ENCODE data around the gene PLOD2.
"Not testable (repeated sequence)": the region's sequence is repeated elsewhere in the genome, so short reads cannot be mapped to it uniquely, and the experiment has no call there.

PLOD2 gene

DNA sequence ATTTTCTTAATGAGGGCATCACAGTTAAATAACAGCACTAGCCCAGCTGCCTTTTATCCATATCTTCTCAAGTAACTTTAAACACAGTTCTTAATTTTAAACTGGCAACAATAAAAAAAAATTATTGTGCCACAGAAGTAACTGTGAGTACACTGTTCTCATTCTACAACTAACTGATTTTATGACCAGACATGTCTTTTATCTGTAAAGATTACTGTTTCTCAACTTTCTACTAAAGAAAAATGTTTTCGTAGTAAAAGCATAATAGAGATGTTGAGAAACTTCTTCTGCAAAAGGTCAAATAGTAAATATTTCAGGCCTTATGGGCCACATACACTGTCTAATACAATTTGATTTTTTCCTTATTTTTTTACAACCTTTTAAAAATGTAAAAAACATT, 32.0 kb downstream of the PLOD2 start:
- Histone ChIP-seq H3K36me3 (ENCODE audit: insufficient read depth, low read length) (peaks cover 24% of the 10 kb centered on the region), H3K79me2 (ENCODE audit: control insufficient read depth, insufficient read depth, low read length, unreplicated experiment) (peaks cover 92% of the 10 kb centered on the region), H3K4me1 (ENCODE audit: control insufficient read depth, insufficient read depth, low read length, unreplicated experiment) (peaks cover 74% of the 10 kb centered on the region), H3K4me3 (ENCODE audit: low read depth, low read length) (no peak overlapping the region), H3K27ac (ENCODE audit: low read depth, low read length) (no peak overlapping the region), H3K27me3 (ENCODE audit: insufficient read depth, low read length) (no peaks in the 10 kb centered on the region), H2AFZ (ENCODE audit: low read length, unreplicated experiment) (no peak overlapping the region)

DNA sequence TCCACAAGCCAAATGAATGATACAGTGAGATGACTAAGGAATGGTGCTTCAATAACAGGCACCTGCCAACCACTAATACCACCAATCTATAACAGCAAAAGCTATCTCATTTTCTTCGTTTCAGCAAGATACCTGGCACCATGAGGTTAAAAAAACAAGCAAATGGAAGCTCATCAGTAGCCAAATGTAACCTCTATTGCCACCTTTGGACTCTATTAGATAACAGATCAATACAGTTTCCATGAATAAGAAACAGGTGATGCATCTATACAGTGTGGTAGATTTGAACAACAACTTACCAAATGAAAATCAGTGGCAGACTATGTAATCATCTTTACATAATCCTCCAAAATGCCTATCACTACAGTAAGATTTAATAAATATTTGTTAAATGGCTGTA, 32.8 kb downstream of the PLOD2 start:
- Histone ChIP-seq H3K4me3 (ENCODE audit: low read depth, low read length) (no peak overlapping the region), H2AFZ (ENCODE audit: low read length, unreplicated experiment) (no peak overlapping the region), H3K4me1 (ENCODE audit: control insufficient read depth, insufficient read depth, low read length, unreplicated experiment) (peaks cover 69% of the 10 kb centered on the region), H3K79me2 (ENCODE audit: control insufficient read depth, insufficient read depth, low read length, unreplicated experiment) (peaks cover 90% of the 10 kb centered on the region), H3K27ac (ENCODE audit: low read depth, low read length) (no peak overlapping the region), H3K36me3 (ENCODE audit: insufficient read depth, low read length) (peaks cover 30% of the 10 kb centered on the region), H3K27me3 (ENCODE audit: insufficient read depth, low read length) (no peaks in the 10 kb centered on the region)

DNA sequence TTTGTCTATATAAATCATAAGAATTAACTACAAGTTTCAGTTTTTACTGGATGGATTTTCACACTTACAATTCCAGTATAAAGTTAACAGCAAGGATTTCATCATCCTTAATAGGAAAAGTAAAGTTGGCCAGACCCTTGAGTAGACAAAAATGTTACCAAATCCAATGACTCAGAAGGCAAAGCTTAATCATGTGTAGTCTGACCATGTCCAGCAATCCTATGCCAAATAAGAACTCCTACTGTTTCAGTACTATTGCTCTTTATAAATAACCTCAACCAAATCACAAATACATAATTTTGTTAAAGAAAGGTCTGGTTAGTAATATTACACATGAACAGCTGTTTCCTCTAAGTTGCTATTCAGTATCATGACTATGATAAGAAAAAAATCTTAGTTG, 35.0 kb downstream of the PLOD2 start:
- H3K27ac ChIP-seq (ENCODE audit: low read depth, low read length) = peak overlapping the region; percentile 69
- H3K79me2 ChIP-seq (ENCODE audit: control insufficient read depth, insufficient read depth, low read length, unreplicated experiment) = peaks cover 90% of the 10 kb centered on the region
- H3K4me1 ChIP-seq (ENCODE audit: control insufficient read depth, insufficient read depth, low read length, unreplicated experiment) = peaks cover 50% of the 10 kb centered on the region
- no peaks in the 10 kb centered on the region for H3K27me3 ChIP-seq (ENCODE audit: insufficient read depth, low read length)
- no peak overlapping the region for H2AFZ ChIP-seq (ENCODE audit: low read length, unreplicated experiment)
- H3K4me3 ChIP-seq (ENCODE audit: low read depth, low read length) = no peak overlapping the region
- peaks cover 42% of the 10 kb centered on the region for H3K36me3 ChIP-seq (ENCODE audit: insufficient read depth, low read length)

DNA sequence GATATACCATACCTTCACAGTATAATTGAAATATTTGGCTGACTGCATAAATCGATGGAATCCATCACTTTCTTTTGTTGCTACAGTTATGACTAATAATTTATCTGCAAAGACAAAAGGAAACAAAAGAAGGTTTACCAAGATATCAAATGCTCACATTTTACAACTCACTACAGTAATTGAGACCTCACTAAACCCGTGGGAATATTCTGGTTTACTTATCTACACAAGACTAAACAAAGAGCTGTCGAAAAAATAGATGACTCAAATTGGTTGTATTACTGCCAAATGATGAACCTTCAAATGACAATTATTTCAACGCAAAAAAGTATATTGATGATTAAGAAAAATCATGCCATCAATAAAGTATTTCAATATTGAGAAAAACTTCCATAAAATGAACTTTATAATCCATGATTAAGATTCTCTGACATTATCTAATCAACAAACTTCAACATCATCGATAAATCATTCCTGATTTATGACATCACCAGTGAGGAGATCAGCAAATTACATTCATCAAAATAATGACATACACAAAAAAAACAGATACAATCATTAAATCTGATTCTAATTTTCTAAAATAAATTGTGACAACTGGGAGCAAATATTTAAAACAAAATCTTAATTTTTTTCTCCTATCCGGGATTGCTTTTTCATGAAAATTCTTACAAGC, 36.7 kb downstream of the PLOD2 start:
- peak overlapping the region; percentile 69 for H3K27ac ChIP-seq (ENCODE audit: low read depth, low read length)
- H3K36me3 ChIP-seq (ENCODE audit: insufficient read depth, low read length) = peaks cover 37% of the 10 kb centered on the region
- H3K4me1 ChIP-seq (ENCODE audit: control insufficient read depth, insufficient read depth, low read length, unreplicated experiment) = peaks cover 36% of the 10 kb centered on the region
- no peak overlapping the region for H3K4me3 ChIP-seq (ENCODE audit: low read depth, low read length)
- H2AFZ ChIP-seq (ENCODE audit: low read length, unreplicated experiment) = no peak overlapping the region
- no peaks in the 10 kb centered on the region for H3K27me3 ChIP-seq (ENCODE audit: insufficient read depth, low read length)
- peaks cover 75% of the 10 kb centered on the region for H3K79me2 ChIP-seq (ENCODE audit: control insufficient read depth, insufficient read depth, low read length, unreplicated experiment)

DNA sequence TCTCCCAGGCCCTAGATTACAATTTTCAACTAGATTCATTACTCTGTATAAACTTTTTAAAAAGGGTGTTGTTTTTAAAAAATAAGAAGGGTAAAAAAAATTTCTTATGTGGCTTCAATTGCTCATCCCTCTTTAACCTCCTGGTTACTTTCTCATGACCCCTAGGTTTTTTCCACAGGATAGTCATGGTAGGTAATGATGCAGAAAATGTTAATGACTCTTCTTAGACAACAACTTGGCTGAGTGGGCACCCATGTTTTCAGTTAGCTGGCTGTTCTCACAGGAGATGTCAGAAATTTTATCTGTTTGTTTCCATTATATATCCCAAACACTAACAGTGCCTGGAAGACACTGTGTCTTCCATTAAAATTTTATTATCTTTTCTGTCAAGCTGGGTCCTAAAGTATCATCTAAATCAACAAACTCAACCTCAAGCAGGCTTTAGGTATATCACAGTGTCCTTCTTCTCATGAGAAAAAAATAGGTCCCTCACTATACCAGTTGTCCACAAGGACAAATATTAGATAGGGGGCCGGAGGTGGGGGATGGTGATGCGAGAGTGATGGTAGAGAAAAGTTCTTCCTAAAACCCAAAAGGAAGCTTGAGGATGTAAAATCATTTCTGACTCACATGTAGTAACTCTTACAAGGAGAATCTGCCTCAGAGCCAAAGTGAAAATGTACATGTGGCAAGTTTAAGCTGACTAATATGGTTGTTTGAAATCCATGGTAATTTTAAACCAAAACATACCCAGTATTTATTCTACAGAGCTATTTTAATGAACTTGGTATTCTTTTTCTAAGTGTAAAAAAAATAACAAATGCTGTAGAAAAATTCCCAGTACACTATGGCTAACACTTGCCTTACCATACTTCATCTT, 43.3 kb downstream of the PLOD2 start:
- no peak overlapping the region for H2AFZ ChIP-seq (ENCODE audit: low read length, unreplicated experiment)
- peaks cover 64% of the 10 kb centered on the region for H3K36me3 ChIP-seq (ENCODE audit: insufficient read depth, low read length)
- H3K4me1 ChIP-seq (ENCODE audit: control insufficient read depth, insufficient read depth, low read length, unreplicated experiment) = peaks cover 19% of the 10 kb centered on the region
- peaks cover 58% of the 10 kb centered on the region for H3K79me2 ChIP-seq (ENCODE audit: control insufficient read depth, insufficient read depth, low read length, unreplicated experiment)
- no peak overlapping the region for H3K4me3 ChIP-seq (ENCODE audit: low read depth, low read length)
- no peaks in the 10 kb centered on the region for H3K27me3 ChIP-seq (ENCODE audit: insufficient read depth, low read length)
- H3K27ac ChIP-seq (ENCODE audit: low read depth, low read length) = peak overlapping the region; percentile 96

DNA sequence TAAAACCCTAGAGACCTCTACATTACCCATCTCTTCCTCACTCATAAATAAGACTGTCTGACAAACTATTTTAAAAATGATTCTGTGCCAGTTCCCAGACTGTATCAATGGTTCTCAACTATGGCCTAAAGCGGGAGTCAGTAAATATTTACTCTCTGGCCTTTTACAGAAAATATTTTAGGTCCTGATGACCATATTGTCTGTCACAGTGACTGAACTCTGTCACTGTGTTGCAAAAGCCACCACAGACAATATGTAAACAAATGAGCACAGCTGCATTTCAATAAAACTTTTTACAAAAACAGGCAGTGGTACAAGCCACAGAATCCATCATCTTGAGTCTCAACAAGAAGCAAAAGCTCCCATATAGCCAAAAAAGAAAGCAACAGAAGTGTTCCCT, 45.4 kb downstream of the PLOD2 start:
- Histone ChIP-seq H3K36me3 (ENCODE audit: insufficient read depth, low read length) (peaks cover 53% of the 10 kb centered on the region), H2AFZ (ENCODE audit: low read length, unreplicated experiment) (no peak overlapping the region), H3K27ac (ENCODE audit: low read depth, low read length) (no peak overlapping the region), H3K4me1 (ENCODE audit: control insufficient read depth, insufficient read depth, low read length, unreplicated experiment) (peaks cover 19% of the 10 kb centered on the region), H3K4me3 (ENCODE audit: low read depth, low read length) (no peak overlapping the region), H3K79me2 (ENCODE audit: control insufficient read depth, insufficient read depth, low read length, unreplicated experiment) (peaks cover 48% of the 10 kb centered on the region), H3K27me3 (ENCODE audit: insufficient read depth, low read length) (no peaks in the 10 kb centered on the region)

DNA sequence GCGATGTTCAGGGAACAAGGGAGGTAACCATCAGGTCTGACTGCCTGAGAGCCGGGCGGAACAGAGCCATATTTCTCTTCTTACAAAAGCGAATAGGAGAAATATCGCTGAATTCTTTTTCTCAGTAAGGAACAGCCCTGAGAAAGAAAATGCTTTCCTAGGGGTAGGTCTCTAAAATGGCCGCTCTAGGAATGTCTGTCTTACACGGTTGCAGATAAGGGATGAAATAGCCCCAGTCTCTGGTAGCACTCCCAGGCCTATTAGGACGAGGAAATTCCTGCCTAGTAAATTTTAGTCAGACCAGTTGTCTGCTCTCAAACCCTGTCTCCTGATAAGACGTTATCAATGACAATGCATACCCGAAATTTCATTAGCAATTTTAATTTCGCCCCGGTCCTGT, 47.2 kb downstream of the PLOD2 start:
- Histone ChIP-seq H3K4me1 (ENCODE audit: control insufficient read depth, insufficient read depth, low read length, unreplicated experiment) (peaks cover 17% of the 10 kb centered on the region), H3K36me3 (ENCODE audit: insufficient read depth, low read length) (peaks cover 63% of the 10 kb centered on the region), H3K79me2 (ENCODE audit: control insufficient read depth, insufficient read depth, low read length, unreplicated experiment) (peaks cover 50% of the 10 kb centered on the region)
- H3K27me3 ChIP-seq (ENCODE audit: insufficient read depth, low read length); H2AFZ ChIP-seq (ENCODE audit: low read length, unreplicated experiment); H3K27ac ChIP-seq (ENCODE audit: low read depth, low read length); H3K4me3 ChIP-seq (ENCODE audit: low read depth, low read length): not testable (repeated sequence)

DNA sequence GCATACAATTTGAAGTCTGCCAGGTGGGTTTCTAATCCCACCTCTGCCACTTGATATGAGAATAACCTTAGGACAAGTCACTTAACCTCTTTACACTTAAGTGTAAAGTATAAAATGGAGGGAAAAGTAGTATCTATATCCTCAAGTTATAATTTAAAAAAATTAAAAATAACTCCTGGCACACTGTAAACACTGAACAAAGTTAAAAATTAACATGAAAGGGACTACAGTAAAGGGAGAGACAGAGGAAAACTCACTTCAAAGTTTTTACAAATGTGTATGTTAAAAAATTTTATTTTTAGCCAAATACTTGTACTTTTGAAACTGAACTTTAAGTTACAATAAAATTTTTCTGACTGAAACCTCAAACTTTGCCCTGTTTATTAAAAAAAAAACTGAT, 49.6 kb downstream of the PLOD2 start:
- H3K36me3 ChIP-seq (ENCODE audit: insufficient read depth, low read length) = peaks cover 54% of the 10 kb centered on the region
- no peak overlapping the region for H2AFZ ChIP-seq (ENCODE audit: low read length, unreplicated experiment)
- H3K27ac ChIP-seq (ENCODE audit: low read depth, low read length) = peak overlapping the region; percentile 8; the same call in 1 of the 2 replicates
- H3K27me3 ChIP-seq (ENCODE audit: insufficient read depth, low read length) = no peaks in the 10 kb centered on the region
- H3K79me2 ChIP-seq (ENCODE audit: control insufficient read depth, insufficient read depth, low read length, unreplicated experiment) = peaks cover 36% of the 10 kb centered on the region
- H3K4me1 ChIP-seq (ENCODE audit: control insufficient read depth, insufficient read depth, low read length, unreplicated experiment) = no peaks in the 10 kb centered on the region
- no peak overlapping the region for H3K4me3 ChIP-seq (ENCODE audit: low read depth, low read length)

DNA sequence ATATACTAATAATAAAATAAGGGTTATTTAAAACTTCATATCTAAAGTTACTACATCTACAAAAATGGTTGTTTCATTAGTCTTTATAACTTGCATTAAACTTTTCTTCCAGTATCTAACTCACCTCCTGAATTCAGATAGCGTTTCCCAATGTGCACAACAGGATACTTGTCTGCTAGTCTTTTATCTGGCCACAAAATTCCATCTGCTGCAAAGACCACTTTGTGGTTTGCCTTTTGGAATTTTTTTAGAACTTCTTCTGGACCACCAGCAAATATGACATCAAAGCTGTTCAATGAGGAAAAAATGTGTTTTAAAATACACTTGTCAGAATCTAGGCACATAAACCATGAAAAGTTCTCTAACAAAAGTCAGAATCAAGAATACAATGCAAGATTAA, 50.8 kb downstream of the PLOD2 start:
- no peaks in the 10 kb centered on the region for H3K4me1 ChIP-seq (ENCODE audit: control insufficient read depth, insufficient read depth, low read length, unreplicated experiment)
- H3K27me3 ChIP-seq (ENCODE audit: insufficient read depth, low read length) = no peaks in the 10 kb centered on the region
- no peak overlapping the region for H3K27ac ChIP-seq (ENCODE audit: low read depth, low read length)
- no peak overlapping the region for H2AFZ ChIP-seq (ENCODE audit: low read length, unreplicated experiment)
- peaks cover 55% of the 10 kb centered on the region for H3K36me3 ChIP-seq (ENCODE audit: insufficient read depth, low read length)
- peaks cover 32% of the 10 kb centered on the region for H3K79me2 ChIP-seq (ENCODE audit: control insufficient read depth, insufficient read depth, low read length, unreplicated experiment)
- no peak overlapping the region for H3K4me3 ChIP-seq (ENCODE audit: low read depth, low read length)

DNA sequence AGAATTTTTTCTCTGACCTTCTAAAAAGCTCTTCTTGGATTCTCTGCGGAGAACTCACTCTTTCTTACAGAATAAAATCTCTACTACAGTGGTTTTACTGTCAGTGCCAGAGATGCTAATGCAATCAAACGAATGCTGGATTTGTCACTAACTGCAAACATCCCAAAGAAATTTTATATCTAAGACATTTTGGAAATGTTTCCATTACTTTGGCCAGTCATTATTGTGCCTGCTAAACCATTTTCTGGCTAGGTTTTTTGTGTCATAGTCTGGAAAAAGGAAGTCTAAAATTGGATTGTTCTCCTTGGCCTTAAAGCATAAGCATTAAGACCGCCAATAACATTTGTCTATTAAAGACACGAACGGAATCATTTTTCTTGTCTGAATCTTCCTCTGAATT, 54.0 kb downstream of the PLOD2 start:
- Histone ChIP-seq H3K79me2 (ENCODE audit: control insufficient read depth, insufficient read depth, low read length, unreplicated experiment) (peaks cover 30% of the 10 kb centered on the region), H3K27me3 (ENCODE audit: insufficient read depth, low read length) (no peaks in the 10 kb centered on the region), H3K27ac (ENCODE audit: low read depth, low read length) (no peak overlapping the region), H2AFZ (ENCODE audit: low read length, unreplicated experiment) (no peak overlapping the region), H3K4me1 (ENCODE audit: control insufficient read depth, insufficient read depth, low read length, unreplicated experiment) (no peaks in the 10 kb centered on the region), H3K36me3 (ENCODE audit: insufficient read depth, low read length) (peaks cover 68% of the 10 kb centered on the region), H3K4me3 (ENCODE audit: low read depth, low read length) (no peak overlapping the region)

DNA sequence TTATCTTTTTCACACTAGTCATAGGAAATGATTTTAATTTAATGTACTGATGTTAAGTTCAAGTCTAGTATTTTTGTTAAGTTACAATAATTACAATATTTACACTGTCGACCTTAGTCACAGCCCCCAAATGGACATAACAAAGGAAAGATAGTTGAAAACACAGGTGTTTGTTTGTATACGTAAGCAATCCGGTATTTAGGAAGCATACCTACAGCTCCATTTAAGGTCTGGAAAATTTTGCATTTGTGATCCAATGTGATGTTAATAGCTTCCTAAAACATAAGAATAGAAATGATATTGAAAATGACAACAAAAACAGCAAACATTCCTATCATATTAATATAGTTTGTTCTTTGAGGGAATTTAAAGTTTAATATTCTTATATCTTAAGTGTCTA, 56.9 kb downstream of the PLOD2 start:
- Histone ChIP-seq H3K4me1 (ENCODE audit: control insufficient read depth, insufficient read depth, low read length, unreplicated experiment) (no peaks in the 10 kb centered on the region), H3K27me3 (ENCODE audit: insufficient read depth, low read length) (no peaks in the 10 kb centered on the region), H3K79me2 (ENCODE audit: control insufficient read depth, insufficient read depth, low read length, unreplicated experiment) (peaks cover 22% of the 10 kb centered on the region), H2AFZ (ENCODE audit: low read length, unreplicated experiment) (no peak overlapping the region), H3K27ac (ENCODE audit: low read depth, low read length) (no peak overlapping the region), H3K36me3 (ENCODE audit: insufficient read depth, low read length) (peaks cover 65% of the 10 kb centered on the region), H3K4me3 (ENCODE audit: low read depth, low read length) (no peak overlapping the region)

Measured in ACC112 (cell line).